Transverse colon (tissue), 4 donors: Measurements from ENCODE around the gene ST8SIA5.

Source experiments
- POLR2AphosphoS5 ChIP-seq, 3 donors: sonication (generic); formaldehyde crosslinking; IDR thresholded peaks; one replicate each; pipeline ENCODE4 v1.6.1; 2016; ENCODE audit warnings: antibody characterized with exemption in 3 of 3
- TF ChIP-seq, protein P1 (sequence below), 5 experiments: fragments of 200-600 bp in 3 of 5; fragments of 450-650 bp in 2 of 5; sonication (generic) in 3 of 5; IDR thresholded peaks; 1 replicate in 2 of 5; 2 replicates in 3 of 5; pipeline ENCODE4 v1.5.1; 2016 to 2017; ENCODE audit warnings: antibody characterized with exemption in 5 of 5, inconsistent platforms in 3 of 5, mild to moderate bottlenecking in 2 of 5, moderate library complexity in 1 of 5

- TF ChIP-seq, protein P1, sequence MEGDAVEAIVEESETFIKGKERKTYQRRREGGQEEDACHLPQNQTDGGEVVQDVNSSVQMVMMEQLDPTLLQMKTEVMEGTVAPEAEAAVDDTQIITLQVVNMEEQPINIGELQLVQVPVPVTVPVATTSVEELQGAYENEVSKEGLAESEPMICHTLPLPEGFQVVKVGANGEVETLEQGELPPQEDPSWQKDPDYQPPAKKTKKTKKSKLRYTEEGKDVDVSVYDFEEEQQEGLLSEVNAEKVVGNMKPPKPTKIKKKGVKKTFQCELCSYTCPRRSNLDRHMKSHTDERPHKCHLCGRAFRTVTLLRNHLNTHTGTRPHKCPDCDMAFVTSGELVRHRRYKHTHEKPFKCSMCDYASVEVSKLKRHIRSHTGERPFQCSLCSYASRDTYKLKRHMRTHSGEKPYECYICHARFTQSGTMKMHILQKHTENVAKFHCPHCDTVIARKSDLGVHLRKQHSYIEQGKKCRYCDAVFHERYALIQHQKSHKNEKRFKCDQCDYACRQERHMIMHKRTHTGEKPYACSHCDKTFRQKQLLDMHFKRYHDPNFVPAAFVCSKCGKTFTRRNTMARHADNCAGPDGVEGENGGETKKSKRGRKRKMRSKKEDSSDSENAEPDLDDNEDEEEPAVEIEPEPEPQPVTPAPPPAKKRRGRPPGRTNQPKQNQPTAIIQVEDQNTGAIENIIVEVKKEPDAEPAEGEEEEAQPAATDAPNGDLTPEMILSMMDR (IDR thresholded peaks at IDR 0.05): no peak
- TF ChIP-seq POLR2AphosphoS5 (IDR thresholded peaks at IDR 0.05): no peak
Observed at GRCh38 chr18:46732801-46733200, 24.1 kb downstream of the ST8SIA5 start.
